Esophagus squamous epithelium (tissue), 5 donors: Measurements from ENCODE around the gene EEF1A2. TPM values are rescaled to one million over a fixed set of nuclear protein-coding genes. Genes with fewer than 3 reads are reported as not detected.
A peak's percentile ranks its signal among the peaks of the same experiment; 100 is the strongest.

ENCODE experiments used
- DNase-seq: peaks from one replicate; lab custom pipeline; 2025; lab: John Stamatoyannopoulos, UW
- H3K27ac ChIP-seq, 4 donors: fragments of 200-600 bp; sonication (generic); one replicate each; pipeline ENCODE4 v1.5.1; 2016 to 2019; ENCODE audit warnings: mild to moderate bottlenecking in 1 of 4
- H3K27me3 ChIP-seq, 4 donors: fragments of 200-600 bp; sonication (generic); 1 replicate in 3 of 4; 2 replicates in 1 of 4; pipeline versions ENCODE4 v1.5.1 to v1.6.0; 2017 to 2021; ENCODE audit warnings: antibody characterized with exemption in 1 of 4
- H3K36me3 ChIP-seq, 3 donors: fragments of 200-600 bp; sonication (generic); one replicate each; pipeline ENCODE4 v1.5.1; 2016 to 2019
- H3K4me1 ChIP-seq, 3 donors: fragments of 200-600 bp; sonication (generic); one replicate each; pipeline ENCODE4 v1.5.1; 2017 to 2019
- H3K4me3 ChIP-seq, 4 donors: fragments of 200-600 bp; sonication (generic); 1 replicate in 3 of 4; 2 replicates in 1 of 4; pipeline ENCODE4 v1.5.1; 2016 to 2019; ENCODE audit warnings: mild to moderate bottlenecking in 2 of 4, moderate library complexity in 1 of 4
- H3K9me3 ChIP-seq, 3 donors: fragments of 200-600 bp; sonication (generic); one replicate each; pipeline ENCODE4 v1.5.1; 2016 to 2019
- POLR2A ChIP-seq, 4 donors: fragments of 450-650 bp; IDR thresholded peaks; one replicate each; pipeline ENCODE4 v1.6.1; 2017; ENCODE audit warnings: antibody characterized with exemption in 4 of 4, mild to moderate bottlenecking in 4 of 4, moderate library complexity in 3 of 4
- WGBS, 2 donors: methylation state at CpG; one replicate each; pipeline ENCODE4 v1.1.5; 2018; 5-methylcytosine and 5-hydroxymethylcytosine counted together
- intact Hi-C: fragments of 100-400 bp; cut with DNase I; formaldehyde crosslinking; loops from one replicate; pipeline ENCODE4 v1.15.0; 2022
- total RNA-seq, 4 donors: library from RNA; depleted of rRNA; stranded (reverse); fragments of >200 nt; gene quantifications; one replicate each; pipeline ENCODE4 v1.1.0, GENCODE V29; 2016
- TF ChIP-seq, protein P1 (sequence below), 6 experiments: fragments of 450-650 bp in 4 of 6; fragments of 200-600 bp in 2 of 6; sonication (generic) in 2 of 6; IDR thresholded peaks; one replicate each; pipeline ENCODE4 v1.5.1; 2016 to 2019; ENCODE audit warnings: antibody characterized with exemption in 6 of 6, mild to moderate bottlenecking in 4 of 6, moderate library complexity in 4 of 6
- donor health status: DM: yes; HTN: yes; CAD: no.

The EEF1A2 gene
- total RNA-seq, 4 donors from 2014 or later, result 0.44 to 3.1 (median 1.9) TPM

DNA sequence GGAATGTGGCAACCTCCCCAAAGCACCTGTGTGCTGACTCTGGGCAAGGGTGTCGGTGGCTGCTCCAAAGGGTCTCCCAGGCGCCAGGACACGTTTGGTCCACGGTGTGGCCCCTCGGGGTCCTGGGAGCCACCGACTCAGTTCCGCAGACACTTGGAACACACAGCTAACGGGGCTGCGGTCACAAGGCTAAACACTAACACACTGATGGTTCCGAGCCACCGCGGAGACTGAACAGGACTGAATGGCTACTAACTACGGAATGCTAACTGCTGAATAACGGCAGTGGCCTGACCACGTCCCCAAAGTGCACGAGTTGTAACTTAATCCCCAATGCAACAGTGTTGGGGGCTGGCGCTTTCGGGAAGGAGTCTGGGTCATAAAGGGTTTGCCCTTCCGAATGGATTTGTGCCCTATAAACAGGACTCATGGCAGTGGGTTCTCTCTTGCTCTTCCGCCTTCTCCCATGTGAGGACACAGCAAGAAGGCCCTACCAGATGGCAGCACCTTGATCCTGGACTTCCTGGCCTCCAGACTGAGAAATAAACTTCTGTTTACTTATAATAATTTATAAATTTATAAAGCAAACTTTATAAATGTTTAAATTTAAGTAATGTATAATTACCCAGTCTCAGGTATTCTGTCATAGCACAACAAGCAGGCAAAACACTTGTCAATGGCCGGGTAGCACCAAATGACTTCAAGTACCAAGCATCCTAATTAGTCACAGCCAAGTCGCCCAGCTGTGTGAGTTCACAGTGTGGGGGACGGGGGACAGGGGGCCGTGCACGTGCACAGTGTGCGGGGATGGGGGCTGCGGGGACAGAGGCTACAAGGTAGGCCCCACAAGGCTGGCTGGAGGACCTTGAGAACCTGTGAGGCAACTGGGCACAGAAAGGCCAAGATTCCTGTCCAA lies 2.3 kb upstream of the EEF1A2 start:
- peaks cover 0 to 15% (median 0%) of the 10 kb centered on the region in 3 donors for H3K9me3 ChIP-seq
- peaks cover 14 to 33% (median 26%) of the 10 kb centered on the region in 3 donors for H3K4me1 ChIP-seq
- peaks cover 0 to 99% (median 17%) of the 10 kb centered on the region in 4 donors for H3K27me3 ChIP-seq
- intact Hi-C loops, result no loop called here
- H3K36me3 ChIP-seq, result no peaks in the 10 kb centered on the region
- H3K4me3 ChIP-seq, result no peak overlapping the region
- TF ChIP-seq, protein P1, sequence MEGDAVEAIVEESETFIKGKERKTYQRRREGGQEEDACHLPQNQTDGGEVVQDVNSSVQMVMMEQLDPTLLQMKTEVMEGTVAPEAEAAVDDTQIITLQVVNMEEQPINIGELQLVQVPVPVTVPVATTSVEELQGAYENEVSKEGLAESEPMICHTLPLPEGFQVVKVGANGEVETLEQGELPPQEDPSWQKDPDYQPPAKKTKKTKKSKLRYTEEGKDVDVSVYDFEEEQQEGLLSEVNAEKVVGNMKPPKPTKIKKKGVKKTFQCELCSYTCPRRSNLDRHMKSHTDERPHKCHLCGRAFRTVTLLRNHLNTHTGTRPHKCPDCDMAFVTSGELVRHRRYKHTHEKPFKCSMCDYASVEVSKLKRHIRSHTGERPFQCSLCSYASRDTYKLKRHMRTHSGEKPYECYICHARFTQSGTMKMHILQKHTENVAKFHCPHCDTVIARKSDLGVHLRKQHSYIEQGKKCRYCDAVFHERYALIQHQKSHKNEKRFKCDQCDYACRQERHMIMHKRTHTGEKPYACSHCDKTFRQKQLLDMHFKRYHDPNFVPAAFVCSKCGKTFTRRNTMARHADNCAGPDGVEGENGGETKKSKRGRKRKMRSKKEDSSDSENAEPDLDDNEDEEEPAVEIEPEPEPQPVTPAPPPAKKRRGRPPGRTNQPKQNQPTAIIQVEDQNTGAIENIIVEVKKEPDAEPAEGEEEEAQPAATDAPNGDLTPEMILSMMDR (IDR thresholded peaks at IDR 0.05), result no peak
- no peak for TF ChIP-seq POLR2A (IDR thresholded peaks at IDR 0.05)
- no peak for DNase-seq
- 75 to 85% methylated on average over 15 of the region's 27 CpGs for WGBS, 2 donors
- H3K27ac ChIP-seq, result no peak overlapping the region

DNA sequence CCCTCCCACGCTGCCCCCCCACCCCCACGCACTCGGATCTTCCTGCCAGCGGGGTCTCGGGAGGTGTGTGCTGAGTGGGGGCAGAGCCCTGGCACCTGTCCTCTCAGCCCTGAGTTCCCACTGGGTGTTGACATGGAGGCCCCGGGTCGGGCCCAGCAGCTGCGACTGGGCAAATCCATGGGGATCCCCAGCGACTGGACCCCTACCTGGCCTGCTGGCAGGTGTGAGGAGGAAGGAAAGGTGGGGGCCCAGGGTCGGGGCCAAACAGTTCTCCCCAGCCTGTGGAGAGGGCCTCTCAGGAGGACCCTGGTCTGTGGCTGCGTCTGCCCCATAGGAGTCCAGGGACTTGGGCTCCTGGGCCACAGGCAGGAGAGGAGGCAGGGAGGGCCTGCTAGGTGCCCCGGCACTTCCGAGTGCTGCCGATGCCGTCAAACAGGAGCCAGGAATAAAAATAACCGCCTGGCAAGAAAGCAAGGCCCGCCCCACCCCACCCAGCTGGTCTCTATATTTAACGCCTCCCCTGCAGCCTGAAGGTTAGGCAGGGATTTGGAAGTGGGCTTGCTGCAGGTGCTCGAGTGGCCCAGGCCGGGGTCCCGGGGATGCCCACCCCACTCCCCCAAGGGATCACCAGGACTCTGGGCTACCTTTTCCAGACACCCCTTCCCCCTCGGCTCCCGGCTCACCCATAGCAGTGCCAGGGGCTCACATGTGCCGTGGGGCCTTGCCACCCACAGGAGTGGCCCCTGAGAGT lies 1.4 kb upstream of the EEF1A2 start:
- Histone ChIP-seq H3K27ac (no peak overlapping the region), H3K4me3 (no peak overlapping the region), H3K4me1 (peaks cover 15 to 39% (median 29%) of the 10 kb centered on the region in 3 donors), H3K36me3 (no peaks in the 10 kb centered on the region), H3K9me3 (peaks cover 0 to 10% (median 0%) of the 10 kb centered on the region in 3 donors), H3K27me3 (peaks cover 0 to 99% (median 17%) of the 10 kb centered on the region in 4 donors)
- TF ChIP-seq, protein P1 (IDR thresholded peaks at IDR 0.05), result no peak
- TF ChIP-seq POLR2A (IDR thresholded peaks at IDR 0.05), result no peak
- no peak for DNase-seq
- intact Hi-C loops, result no loop called here
- 85 to 90% methylated on average over 2 to 4 of the region's 24 CpGs for WGBS, 2 donors

DNA sequence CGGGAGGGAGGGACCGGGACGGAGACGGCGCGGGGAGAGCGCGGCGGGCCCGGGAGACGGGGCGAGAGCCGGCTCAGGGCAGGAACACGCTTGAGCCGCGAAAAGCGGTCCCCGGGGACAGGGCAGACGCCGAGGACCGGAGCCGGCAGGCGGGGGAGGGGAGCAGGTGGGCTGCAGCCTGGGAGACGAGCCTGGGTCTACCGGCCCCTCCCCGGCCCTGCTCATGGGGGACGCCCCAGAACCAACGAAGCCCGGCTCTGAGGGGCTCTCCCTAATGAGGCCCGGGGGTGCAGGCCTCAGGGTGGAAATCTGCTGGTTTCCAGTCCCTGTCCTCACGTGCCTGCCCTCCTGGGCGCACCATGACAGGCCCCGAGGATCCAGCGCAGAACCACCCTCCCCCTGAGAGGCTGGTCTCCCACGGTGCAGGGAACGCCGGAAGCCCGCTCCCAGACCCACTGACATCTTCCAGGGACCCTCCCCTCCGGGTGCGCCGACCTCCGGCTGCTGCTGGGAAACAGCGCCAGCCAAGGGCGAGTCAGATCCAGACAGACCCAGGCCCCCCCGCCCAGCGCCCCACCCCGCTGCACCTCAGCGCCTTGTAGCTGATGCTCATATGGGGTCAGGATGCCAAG lies 571 bp upstream of the EEF1A2 start:
- Histone ChIP-seq H3K27me3 (peaks cover 0 to 99% (median 17%) of the 10 kb centered on the region in 4 donors), H3K4me1 (peaks cover 15 to 39% (median 29%) of the 10 kb centered on the region in 3 donors), H3K9me3 (peaks cover 0 to 3% (median 0%) of the 10 kb centered on the region in 3 donors), H3K27ac (no peak overlapping the region), H3K36me3 (no peaks in the 10 kb centered on the region), H3K4me3 (peak overlapping the region; percentile 5 to 66 (median 36))
- no peak for DNase-seq
- WGBS, 2 donors, result 6% methylated on average over 12 of the region's 48 CpGs; no CpG with 5 or more reads in 1 of the 2 donors
- no peak for TF ChIP-seq POLR2A (IDR thresholded peaks at IDR 0.05)
- TF ChIP-seq, protein P1 (IDR thresholded peaks at IDR 0.05), result no peak
- intact Hi-C loops, result no loop called here

DNA sequence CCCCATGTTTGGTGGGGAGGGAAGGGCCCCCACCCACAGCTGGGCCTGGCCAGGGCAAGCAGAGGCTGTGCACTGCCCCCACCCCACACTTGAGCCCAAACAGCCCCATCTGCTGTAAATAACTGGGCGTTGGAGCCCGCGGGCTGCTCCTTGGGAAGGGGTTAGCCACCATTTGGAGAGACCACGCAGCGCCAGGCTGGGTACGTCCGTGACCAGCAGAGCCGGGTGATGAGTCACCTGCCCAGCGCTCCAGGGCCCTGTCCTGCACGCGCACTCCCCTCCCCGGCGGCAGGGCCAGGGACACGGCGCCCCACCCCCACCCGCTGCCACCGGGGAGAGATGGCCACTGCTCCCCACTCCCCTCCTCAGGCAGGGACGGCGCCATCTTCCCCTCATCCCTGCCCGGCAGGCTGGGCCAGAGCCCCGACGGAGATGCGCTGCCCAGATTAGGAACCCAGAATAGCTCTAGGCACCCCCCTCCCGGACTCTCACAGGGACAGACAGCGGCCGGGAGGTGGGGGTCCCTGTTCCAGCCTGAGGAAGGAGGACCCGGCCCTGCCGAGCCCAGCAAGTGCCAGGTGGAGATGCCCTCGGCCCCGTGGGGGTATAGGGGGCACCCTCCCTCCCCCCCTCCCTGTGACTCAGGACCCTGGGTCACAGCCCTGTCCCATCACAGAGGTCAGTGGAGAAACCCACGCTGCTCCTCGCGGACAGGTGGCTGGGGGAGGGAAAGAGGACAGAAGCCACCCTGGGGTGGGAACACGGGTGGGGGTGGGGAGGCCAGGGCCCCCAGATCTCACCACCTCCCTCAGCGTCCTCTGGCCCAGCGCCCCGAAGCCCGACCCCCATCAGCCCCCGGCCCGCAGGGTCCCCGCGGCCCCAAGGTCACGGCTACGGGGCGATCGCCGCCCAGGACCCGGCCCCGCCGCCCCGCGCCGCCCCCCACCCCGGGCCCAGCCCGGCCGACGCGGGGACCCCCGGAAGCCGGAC lies 642 bp downstream of the EEF1A2 start:
- H3K27me3 ChIP-seq, result peaks cover 0 to 97% (median 17%) of the 10 kb centered on the region in 4 donors
- H3K4me3 ChIP-seq, result peak overlapping the region in 2 of 4 donors; percentile 45 to 66

More for the DNA sequence above, 642 bp downstream of the EEF1A2 start:
- Histone ChIP-seq H3K9me3 (no peaks in the 10 kb centered on the region), H3K27ac (no peak overlapping the region), H3K36me3 (no peaks in the 10 kb centered on the region), H3K4me1 (peaks cover 15 to 39% (median 29%) of the 10 kb centered on the region in 3 donors)
- intact Hi-C loops, result no loop called here
- no peak for DNase-seq
- no CpG with 5 or more reads among the region's 60 CpGs for WGBS, 2 donors
- TF ChIP-seq POLR2A (IDR thresholded peaks at IDR 0.05), result no peak
- TF ChIP-seq, protein P1 (IDR thresholded peaks at IDR 0.05), result no peak
